GM21717 (cell line): ENCODE data around the gene HINT1.
"Not testable (repeated sequence)": the region's sequence is repeated elsewhere in the genome, so short reads cannot be mapped to it uniquely, and the experiment has no call there.

Experiments
- ATAC-seq: cut with Tn5 transposase; IDR thresholded peaks from one replicate; pipeline ENCODE4 v1.9.1; 2021; ENCODE audit warnings: mild to moderate bottlenecking, moderate library complexity; ENCODE audit not compliant: unreplicated experiment

The HINT1 gene

GRCh38 chr5:131171276-131171810 is 6.3 kb upstream of the HINT1 start:
- ATAC-seq: no peak

DNA sequence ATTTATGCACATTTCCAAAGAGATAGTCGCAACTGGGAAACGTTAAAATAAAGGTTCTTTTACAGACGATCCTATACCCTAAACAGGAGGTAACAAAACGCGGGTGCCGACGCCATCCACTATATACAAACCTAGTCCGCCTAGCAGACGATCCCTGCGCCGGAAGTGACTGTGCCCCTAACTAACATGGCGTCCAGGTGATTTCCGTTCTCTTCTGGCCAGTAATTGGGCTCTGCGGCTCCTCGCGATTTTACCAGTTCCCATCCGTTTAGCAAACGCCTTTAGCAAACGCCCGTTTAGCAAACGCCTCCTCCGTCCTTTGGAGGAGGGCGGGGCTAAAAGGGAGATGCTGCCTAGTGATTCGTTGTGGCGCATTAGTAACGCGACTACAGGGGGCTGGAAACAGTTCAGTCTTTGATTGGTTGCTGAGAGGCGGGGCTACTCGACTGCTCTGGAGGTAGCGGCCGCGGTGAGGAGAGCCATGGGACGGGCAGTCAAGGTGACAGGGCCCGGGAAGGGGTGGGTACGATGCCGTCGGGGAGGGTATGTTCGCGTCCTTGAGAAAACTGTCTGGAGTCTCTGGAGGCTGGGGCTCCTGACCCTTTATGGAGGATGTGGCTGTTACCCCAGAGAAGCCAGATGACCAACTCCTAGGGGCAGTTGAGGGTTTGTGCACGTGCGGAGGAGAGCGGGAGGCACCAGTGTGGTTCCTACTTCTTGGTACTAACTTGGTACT is 5.7 kb upstream of the HINT1 start, which contains the start of gene LYRM7:
Gene LYRM7, plus strand, starts transcription at position 405 of the 736 bp plus-strand sequence. Its CDS starts 77 bp downstream, at position 482.
- ATAC-seq: peak; percentile 97

- no peak for ATAC-seq
These were observed 4.9 kb upstream of the HINT1 start for GRCh38 chr5:131169810-131170539.

DNA sequence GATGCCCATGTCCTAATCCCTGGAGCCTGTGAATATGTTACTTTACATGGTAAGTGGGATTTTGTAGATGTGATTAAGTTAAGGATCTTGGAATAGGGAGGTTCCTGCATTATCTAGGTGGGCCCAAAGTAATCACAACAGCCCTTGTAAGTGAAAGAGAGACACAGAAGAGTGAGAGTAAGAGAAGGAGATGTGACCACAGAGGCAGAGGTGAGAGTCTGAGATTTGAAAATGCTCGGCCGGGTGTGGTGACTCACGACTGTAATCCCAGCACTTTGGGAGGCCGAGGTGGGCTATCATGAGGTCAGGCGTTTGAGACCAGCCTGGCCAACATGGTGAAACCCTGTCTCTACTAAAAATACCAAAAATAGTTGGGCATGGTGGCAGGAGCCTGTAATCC is 2.6 kb upstream of the HINT1 start:
- ATAC-seq: no peak

DNA sequence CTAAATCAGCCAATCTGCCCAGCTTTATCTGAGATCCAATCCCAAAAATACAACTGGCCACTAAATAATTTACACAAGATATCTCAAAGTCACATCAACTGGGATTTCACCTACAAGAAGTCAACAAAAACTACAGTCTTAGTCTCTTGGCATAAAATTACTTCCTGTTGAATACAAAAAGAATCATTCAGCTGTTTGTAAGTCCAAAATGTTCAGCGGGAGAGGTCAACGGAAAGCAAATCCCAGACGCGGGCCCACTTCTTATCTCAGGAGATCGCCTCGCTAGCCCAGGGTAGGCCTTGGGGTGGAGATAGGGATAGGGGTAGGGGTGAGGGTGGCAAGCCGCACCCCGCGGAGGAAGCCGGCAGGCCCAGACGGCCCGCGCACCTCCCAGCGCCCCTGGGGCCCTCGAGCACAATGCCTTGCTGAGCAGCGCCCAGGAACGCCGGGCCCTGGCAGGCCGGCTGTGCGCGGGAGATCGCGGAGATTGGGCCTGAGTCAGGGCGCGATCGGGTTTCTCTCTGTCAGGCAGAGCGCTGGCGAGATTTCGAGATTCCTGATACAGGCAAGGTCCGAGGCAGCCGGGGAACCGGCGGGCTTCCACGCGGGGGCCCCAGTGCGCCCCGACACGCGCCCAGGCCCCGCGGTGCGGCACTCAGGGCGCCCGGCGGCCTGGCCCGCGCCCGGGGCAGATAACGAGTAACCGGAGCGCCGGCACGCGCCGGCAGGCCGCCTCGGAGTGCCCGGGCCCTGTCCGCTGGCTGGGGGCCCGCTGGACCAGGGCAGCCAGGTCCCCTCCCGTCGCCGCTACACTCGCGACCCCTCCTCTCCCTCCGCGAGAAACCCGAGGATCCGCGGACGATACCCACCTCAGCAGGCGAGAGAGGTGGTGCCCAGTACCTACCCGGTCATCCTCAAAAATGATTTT is 601 bp downstream of the HINT1 start:
- ATAC-seq: peak; percentile 70

- no peak for ATAC-seq
These were observed 1.6 kb downstream of the HINT1 start for GRCh38 chr5:131163276-131164119.

- ATAC-seq: no peak
These were observed 4.9 kb downstream of the HINT1 start for GRCh38 chr5:131160134-131160533.

DNA sequence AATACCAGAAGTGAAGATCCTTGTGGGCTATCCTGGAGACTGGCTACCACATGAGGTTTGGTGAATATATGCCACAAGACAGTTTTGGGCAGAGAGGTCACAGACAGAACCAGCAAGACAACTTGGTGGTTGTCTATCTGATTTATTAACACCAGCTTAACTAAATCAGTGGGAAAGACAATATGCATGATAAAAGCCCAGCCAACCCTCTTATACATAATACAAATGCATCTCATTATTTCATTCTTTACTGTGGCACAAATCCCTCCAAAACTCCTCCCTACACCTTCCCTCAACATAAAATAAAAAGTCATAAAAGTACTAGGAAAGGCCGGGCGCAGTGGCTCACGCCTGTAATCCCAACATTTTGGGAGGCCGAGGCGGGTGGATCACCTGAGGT is 8.1 kb downstream of the HINT1 start:
- no peak for ATAC-seq

- ATAC-seq: no peak
These were observed 8.7 kb downstream of the HINT1 start for GRCh38 chr5:131156385-131156784.

DNA sequence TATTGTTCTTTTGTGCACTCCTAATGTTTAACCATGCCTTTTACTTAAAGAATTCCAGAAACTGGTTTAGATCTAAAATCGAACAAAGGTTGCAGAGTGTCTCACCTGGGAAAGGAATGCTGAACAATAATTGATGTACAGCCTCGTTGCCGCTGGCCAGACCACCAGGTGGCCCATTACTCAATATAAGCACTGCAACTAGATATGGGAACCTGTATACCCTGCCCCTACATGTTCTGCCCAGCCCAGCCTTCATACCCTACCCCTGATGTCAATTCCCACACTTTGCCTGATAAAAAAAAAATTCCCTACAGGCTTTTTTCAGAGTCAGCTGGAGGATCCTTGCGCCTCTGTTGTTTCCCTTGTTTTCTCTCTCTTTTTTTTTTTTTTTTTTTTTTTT is 13.8 kb downstream of the HINT1 start:
- ATAC-seq: no peak

DNA sequence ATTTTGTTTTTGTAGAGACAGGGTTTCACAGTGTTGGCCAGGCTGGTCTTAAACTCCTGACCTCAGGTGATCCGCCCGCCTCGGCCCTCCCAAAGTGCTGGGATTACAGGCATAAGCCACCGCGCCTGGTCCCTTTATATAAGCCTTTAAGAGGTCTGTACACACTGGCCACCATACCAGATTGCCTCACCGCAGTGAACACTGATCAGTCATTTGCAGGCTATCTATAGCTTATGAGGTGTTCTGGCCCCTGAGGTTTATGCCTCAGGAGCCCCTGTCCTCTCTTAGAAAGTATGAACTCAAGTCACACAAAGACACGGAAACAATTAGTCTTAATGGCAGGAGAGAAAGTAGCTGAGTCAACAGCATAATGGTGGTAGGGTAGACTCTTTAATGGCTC is 14.6 kb downstream of the HINT1 start:
- no peak for ATAC-seq

DNA sequence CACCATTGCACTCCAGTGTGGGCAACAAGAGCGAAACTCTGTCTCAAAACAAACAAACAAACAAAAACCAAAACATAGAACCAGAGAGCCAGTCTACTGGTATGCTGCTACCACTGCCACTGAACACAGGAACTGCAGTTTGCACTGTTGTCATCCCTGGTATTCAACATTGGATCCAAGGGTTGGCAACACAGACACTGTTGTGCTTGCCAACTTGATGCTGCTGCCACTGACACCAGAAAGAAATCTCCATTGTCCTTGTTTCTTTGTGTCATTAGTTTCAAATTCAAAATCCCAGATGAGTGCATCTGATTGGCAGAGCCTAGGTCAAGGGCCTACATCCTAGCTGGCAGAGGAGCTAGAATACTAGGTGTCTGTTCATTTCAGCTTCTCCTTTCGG is 16.2 kb downstream of the HINT1 start:
- no peak for ATAC-seq

DNA sequence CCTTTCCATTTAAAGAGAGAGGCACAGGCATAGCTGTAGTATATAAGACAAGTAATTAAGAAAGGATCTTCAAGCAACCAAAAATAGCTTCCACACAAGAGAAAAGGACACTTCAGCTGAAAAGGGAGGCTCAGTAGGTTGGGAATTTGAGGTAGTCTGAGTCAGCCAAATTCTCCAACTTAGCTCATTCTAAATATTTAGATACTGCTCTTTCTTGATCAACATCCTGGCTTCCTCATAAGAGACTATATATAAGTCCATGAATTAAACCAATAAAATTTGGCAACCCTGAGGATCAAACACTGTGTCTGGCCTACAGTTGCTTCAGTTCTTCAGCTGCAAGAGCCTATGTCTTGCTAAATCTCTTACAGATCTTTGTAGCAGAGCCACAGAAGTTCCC is 17.8 kb downstream of the HINT1 start:
- no peak for ATAC-seq

- no peak for ATAC-seq
These were observed 22.0 kb downstream of the HINT1 start for GRCh38 chr5:131142970-131143617.

- ATAC-seq: no peak
These were observed 25.7 kb downstream of the HINT1 start for GRCh38 chr5:131139321-131139720.

- ATAC-seq: not testable (repeated sequence)
These were observed 26.6 kb downstream of the HINT1 start for GRCh38 chr5:131138406-131138805.

DNA sequence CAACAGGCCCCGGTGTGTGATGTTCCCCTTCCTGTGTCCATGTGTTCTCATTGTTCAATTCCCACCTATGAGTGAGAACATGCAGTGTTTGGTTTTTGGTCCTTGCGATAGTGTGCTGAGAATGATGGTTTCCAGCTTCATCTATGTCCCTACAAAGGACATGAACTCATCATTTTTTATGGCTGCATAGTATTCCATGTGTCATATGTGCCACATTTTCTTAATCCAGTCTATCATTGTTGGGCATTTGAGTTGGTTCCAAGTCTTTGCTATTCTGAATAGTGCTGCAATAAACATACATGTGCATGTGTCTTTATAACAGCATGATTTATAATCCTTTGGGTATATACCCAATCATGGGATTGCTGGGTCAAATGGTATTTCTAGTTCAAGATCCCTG is 32.0 kb downstream of the HINT1 start:
- ATAC-seq: not testable (repeated sequence)

GRCh38 chr5:131129306-131129705 is 35.8 kb downstream of the HINT1 start:
- ATAC-seq: no peak

DNA sequence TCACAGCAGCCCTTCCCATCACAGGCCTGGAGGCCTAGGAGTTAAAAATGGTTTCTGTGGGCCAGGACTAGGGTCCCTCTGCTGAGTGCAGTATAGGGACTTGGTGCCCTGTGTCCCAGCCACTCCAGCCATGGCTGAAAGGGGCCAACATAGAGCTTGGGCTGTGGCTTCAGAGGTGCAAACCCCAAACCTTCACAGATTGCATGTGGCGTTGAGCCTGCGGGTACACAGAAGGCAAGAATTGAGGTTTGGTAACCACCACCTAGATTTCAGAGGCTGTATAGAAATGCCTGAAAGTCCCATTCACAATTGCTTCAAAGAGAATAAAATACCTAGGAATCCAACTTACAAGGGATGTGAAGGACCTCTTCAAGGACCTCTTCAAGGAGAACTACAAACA is 37.8 kb downstream of the HINT1 start:
- not testable (repeated sequence) for ATAC-seq

DNA sequence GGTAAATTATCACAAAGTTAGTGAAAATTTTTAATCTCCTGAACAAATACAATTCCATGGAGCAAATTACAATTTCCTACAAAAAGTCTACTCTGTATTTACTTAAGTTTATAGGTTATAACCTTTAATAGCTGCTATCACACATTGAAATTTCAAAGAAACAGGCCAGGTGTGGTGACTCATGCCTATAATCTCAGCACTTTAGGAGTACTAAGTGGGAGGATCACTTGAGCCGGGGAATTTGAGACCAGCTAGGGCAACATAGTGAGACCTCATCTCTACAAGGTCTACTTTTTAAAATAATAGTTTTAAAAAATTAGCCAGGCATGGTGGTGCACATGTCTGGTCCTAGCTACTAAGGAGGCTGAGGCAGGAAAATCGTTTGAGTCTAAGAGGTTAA is 50.3 kb downstream of the HINT1 start:
- ATAC-seq: no peak
